ENCODE results near the gene ZFC3H1.

The ZFC3H1 gene

DNA sequence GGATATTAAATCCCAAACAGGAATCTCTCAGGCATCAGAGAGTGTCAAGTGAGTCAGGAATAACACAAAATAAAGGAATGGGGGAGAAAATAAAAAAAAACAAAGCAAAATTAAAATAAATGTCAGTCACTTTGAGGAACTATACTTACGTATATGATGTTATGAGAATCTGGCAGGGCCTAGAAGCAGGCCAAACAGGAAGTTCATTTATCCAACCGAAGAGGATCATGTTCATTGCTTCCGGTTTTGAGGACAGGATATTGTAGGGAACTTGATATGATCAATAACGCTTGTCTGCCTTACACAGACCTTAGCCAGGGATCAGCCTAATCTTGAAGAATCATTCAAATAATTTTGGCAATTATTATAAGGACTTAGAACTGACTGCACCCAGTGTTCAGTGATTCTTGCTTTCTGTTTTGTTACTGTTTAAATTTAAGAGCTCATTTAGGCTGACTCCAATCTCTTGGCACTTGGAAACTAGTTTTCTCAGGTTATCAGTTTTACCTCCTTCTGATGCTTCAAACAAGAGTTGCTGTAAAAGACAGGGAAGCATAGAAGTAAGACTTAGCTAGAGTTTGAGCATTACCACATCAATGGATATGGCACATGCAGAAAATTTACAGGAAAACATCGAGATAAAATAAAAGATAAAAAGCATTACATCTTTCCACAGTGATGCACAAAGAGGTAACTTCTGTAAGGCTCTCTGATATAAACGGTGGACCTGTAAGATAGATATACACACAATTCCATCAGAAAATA lies 53.4 kb downstream of the ZFC3H1 start:
- ATAC-seq (replicated peaks; ENCODE audit: extremely low read depth, poor library complexity, severe bottlenecking), result no peak

DNA sequence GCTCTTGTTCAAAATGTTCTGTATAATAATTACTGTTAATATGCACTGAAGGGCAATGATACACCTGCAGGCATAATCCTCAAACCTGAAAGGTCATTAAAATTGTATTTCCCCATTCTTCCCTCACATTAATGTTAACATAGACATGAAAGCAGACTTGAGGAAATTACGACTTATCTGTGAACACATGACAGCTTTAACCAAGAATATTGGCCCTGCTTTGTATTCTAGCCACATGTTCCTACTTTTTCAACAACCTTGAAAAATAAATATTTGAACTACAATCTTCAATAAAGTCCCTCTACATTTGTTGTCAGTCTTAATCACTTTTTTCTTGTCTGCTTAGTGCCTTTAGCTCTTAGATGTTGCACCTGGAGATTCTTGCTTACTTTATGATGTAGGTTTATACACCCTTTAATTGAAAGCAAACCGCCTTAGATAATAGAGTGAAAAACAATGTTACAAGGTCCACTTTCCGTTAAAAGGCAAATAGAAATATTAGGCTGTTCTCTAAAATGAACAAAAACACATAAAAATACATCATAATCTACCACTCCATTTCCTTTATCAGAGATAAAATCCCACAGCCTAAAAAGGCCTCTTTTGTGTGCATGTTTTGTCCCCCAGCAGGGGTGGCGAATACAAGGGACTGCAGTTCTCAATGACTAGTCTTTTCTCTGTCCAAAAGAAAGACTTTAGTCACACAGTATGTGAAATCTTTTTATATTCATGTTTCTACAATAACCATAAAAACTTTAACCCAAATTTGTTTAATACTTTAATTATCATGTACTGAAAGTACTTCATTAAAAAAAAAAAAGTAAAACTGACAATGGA lies 55.9 kb downstream of the ZFC3H1 start:
- Mint-ChIP-seq H3K27me3 (no peaks in the 10 kb centered on the region), H3K27ac (ENCODE audit: low read depth) (no peak overlapping the region), H3K36me3 (ENCODE audit: insufficient read depth) (peaks cover 50% of the 10 kb centered on the region), H3K4me1 (no peaks in the 10 kb centered on the region), H3K4me3 (no peak overlapping the region), H3K9me3 (no peaks in the 10 kb centered on the region)
- DNase-seq (ENCODE audit: low spot score in 2 of 2) (no peak), ATAC-seq (replicated peaks; ENCODE audit: extremely low read depth, poor library complexity, severe bottlenecking) (no peak)

More for the DNA sequence above, 53.4 kb downstream of the ZFC3H1 start:
- Mint-ChIP-seq H3K4me1 (no peaks in the 10 kb centered on the region), H3K36me3 (ENCODE audit: insufficient read depth) (peaks cover 69% of the 10 kb centered on the region), H3K27ac (ENCODE audit: low read depth) (peak overlapping the region; percentile 11), H3K4me3 (no peak overlapping the region), H3K9me3 (no peaks in the 10 kb centered on the region), H3K27me3 (no peaks in the 10 kb centered on the region)
- no peak for DNase-seq (ENCODE audit: low spot score in 2 of 2)

DNA sequence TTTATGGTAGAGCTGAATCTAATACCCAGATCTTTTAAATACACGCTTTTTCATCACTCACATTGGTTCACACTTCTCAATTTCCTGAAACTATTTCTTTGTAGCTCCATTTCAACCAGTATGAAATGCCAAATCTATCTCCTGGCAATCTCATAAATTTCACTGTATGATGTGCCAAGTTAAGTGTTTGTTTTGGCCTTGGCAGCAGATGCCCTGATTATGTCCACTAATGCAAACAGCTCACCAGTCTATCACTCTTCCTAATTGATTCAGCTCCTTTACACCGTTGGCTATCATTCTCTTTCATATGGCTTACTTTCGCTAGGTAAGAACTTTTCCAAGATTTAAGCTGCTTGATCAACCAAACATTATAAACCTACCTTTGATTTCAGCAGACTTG lies 58.6 kb downstream of the ZFC3H1 start:
- Mint-ChIP-seq H3K4me1 (no peaks in the 10 kb centered on the region), H3K9me3 (no peaks in the 10 kb centered on the region), H3K36me3 (ENCODE audit: insufficient read depth) (peaks cover 25% of the 10 kb centered on the region), H3K4me3 (no peak overlapping the region), H3K27ac (ENCODE audit: low read depth) (no peak overlapping the region), H3K27me3 (peaks cover 1% of the 10 kb centered on the region)
- DNase-seq (ENCODE audit: low spot score in 2 of 2) (no peak), ATAC-seq (replicated peaks; ENCODE audit: extremely low read depth, poor library complexity, severe bottlenecking) (no peak)

DNA sequence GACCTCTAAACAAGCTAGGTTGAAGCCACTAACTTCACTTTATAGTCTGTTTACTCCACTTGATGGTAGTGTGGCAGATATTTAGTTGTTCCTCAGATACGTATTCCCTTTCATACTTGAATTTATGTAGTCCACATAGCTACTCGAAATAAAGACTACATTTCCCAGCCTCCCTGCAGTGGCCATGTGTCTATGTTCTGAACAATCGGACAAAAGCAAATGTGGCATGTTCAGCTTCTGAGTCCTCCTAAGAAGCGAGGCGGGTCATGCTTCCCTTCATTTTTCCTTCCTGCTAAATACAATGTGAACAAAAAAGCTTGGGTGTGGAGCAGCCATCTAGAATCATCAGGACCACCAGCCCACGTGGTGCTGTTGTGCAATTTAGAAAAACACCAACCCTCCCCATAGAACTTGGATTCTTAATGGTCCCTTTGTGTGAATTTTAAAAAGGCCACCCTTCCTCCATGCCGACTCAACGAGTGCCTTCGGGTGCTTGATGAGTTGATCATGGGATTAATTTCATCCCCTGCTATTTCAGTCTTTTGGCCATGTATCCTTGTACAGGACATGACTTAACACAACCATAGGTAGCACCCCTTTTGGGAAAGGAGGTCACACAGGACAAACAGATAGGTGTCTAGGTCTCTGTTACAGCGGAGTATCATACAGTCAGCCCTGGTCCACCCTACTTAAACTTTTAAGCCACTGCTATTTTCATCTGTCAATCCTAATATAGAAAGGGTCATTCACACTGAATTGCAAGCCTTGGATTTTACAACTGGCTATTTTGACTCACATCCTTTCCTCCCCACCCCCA lies 60.7 kb downstream of the ZFC3H1 start:
- Mint-ChIP-seq H3K4me1 (no peaks in the 10 kb centered on the region), H3K27ac (ENCODE audit: low read depth) (no peak overlapping the region), H3K27me3 (peaks cover 13% of the 10 kb centered on the region), H3K4me3 (no peak overlapping the region), H3K9me3 (peaks cover 8% of the 10 kb centered on the region), H3K36me3 (ENCODE audit: insufficient read depth) (peaks cover 12% of the 10 kb centered on the region)
- DNase-seq (ENCODE audit: low spot score in 2 of 2) (no peak), ATAC-seq (replicated peaks; ENCODE audit: extremely low read depth, poor library complexity, severe bottlenecking) (no peak)

DNA sequence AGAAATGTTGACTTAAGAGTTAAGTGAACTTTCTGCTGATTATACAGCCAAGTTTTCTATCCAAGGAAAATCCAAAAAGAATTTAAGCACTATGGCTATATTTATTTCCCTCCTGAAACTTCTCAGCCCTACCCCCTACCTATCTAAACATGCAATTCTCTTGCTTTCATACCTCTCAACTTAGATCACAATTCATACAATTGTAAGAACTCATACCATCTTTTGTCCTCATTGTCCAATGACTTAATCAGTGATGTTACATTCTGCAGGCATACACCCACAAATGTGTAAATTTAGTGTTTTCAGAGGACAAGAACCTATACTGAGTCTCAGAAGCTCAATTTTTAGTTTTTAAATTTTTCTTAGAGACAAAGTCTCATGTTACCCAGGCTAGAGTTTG lies 62.1 kb downstream of the ZFC3H1 start:
- peaks cover 8% of the 10 kb centered on the region for H3K9me3 Mint-ChIP-seq
- DNase-seq (ENCODE audit: low spot score in 2 of 2), result no peak
- H3K27me3 Mint-ChIP-seq, result peaks cover 13% of the 10 kb centered on the region
- ATAC-seq (replicated peaks; ENCODE audit: extremely low read depth, poor library complexity, severe bottlenecking), result no peak
- no peak overlapping the region for H3K4me3 Mint-ChIP-seq
- H3K36me3 Mint-ChIP-seq (ENCODE audit: insufficient read depth), result peaks cover 3% of the 10 kb centered on the region
- H3K4me1 Mint-ChIP-seq, result no peaks in the 10 kb centered on the region
- no peak overlapping the region for H3K27ac Mint-ChIP-seq (ENCODE audit: low read depth)

DNA sequence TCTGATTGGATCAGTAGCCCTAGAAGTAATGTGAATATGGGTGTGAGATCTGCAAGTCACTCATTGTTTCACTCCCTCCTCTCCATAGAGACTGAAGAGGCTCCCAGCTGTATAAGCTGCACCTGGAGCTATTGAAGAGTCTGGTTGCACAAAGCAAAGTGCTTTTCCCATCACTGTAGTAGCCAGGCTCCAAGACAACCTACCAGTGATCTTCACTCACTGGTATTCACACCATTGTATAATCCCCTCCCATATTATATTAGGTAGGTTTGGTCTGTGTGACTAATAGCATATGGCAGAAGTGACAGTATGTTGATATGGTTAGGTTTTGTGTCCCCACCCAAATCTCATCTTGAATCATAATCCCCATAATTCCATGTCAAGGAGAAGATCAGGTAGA lies 64.4 kb downstream of the ZFC3H1 start:
- Mint-ChIP-seq H3K27me3 (peaks cover 33% of the 10 kb centered on the region), H3K36me3 (ENCODE audit: insufficient read depth) (no peaks in the 10 kb centered on the region), H3K4me1 (no peaks in the 10 kb centered on the region), H3K27ac (ENCODE audit: low read depth) (no peak overlapping the region), H3K4me3 (no peak overlapping the region), H3K9me3 (peaks cover 8% of the 10 kb centered on the region)
- DNase-seq (ENCODE audit: low spot score in 2 of 2), result no peak
- ATAC-seq (replicated peaks; ENCODE audit: extremely low read depth, poor library complexity, severe bottlenecking), result no peak

DNA sequence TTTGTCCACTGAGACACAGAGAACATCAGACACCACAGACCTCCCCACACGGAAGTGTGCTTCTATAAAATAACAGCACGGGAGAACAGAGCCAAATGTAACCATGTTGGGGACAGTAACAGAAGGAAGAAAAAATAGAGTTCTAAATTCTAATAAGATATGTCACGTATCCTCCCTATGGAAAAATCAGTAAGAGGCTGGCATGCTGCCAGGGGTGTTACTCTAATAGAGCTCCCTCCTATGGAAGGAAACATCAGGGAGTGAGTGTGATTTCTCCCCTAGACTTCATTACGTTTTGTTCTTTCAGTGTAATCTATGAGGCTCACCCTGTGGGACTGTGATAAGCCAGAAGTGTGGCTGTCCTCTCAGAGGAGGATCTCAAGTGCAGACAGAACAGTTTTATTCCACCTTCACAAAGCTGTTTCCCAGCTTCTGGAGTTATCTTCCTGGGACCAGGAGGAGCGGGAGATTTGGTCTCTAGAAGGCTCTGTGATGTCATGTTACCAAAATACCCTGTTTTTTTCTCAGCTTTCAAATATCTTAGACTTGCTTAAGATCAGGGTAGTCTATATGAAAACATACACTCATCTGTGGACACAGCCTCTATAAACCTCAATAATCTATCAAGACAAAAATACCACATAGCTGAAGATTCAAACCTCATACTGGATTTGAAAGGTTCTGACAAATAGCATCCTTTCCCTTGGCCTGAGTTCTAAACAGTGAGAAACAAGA lies 69.3 kb downstream of the ZFC3H1 start:
- DNase-seq (ENCODE audit: low spot score in 2 of 2) (no peak), ATAC-seq (replicated peaks; ENCODE audit: extremely low read depth, poor library complexity, severe bottlenecking) (no peak)
- Mint-ChIP-seq H3K27me3 (peaks cover 73% of the 10 kb centered on the region), H3K9me3 (peaks cover 4% of the 10 kb centered on the region), H3K4me3 (no peak overlapping the region), H3K36me3 (ENCODE audit: insufficient read depth) (peaks cover 3% of the 10 kb centered on the region), H3K27ac (ENCODE audit: low read depth) (no peak overlapping the region), H3K4me1 (no peaks in the 10 kb centered on the region)

DNA sequence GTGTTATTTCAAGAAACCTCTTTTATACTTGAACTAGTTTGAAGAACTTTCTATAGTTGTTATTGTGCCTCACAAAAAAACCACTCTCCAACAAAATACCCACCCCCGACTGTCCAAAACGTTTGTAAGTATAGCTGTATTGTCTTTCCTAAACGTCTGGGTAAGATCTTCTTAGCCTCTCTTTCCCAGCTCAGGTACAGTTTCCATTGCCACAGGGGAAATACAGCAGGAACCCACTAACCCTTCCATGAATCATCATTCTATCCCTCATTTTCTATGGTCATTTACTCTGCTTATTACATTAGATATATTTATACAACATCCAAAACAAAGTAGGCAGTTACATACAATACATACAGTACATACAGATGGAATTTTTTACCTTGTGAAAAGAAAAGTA lies 70.8 kb downstream of the ZFC3H1 start:
- H3K4me3 Mint-ChIP-seq, result no peak overlapping the region
- no peaks in the 10 kb centered on the region for H3K9me3 Mint-ChIP-seq
- H3K27ac Mint-ChIP-seq (ENCODE audit: low read depth), result no peak overlapping the region
- no peaks in the 10 kb centered on the region for H3K4me1 Mint-ChIP-seq
- peaks cover 3% of the 10 kb centered on the region for H3K36me3 Mint-ChIP-seq (ENCODE audit: insufficient read depth)
- no peak for ATAC-seq (replicated peaks; ENCODE audit: extremely low read depth, poor library complexity, severe bottlenecking)
- no peak for DNase-seq (ENCODE audit: low spot score in 2 of 2)
- H3K27me3 Mint-ChIP-seq, result peaks cover 83% of the 10 kb centered on the region

DNA sequence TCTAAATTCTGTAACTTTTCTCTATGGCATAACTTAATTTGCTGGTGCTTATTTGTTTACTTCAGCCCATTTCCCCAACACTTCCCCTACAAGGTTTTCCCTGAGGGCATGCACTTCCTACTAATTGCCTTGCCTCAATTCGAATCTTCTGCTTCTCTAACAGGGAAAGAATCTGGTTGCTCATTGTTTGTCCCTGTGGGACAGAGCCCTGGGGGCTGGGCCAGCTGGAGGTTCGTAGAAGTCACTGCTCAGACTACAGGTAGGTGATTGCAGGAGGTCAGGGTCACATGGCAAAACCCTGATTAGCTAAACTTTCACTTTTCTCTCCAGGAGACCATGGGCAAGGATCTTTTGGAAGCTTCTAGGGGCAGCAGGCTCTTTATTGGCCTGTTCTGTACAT lies 72.0 kb downstream of the ZFC3H1 start:
- Mint-ChIP-seq H3K27me3 (peaks cover 92% of the 10 kb centered on the region), H3K4me1 (no peaks in the 10 kb centered on the region), H3K27ac (ENCODE audit: low read depth) (no peak overlapping the region), H3K4me3 (no peak overlapping the region), H3K9me3 (no peaks in the 10 kb centered on the region), H3K36me3 (ENCODE audit: insufficient read depth) (peaks cover 3% of the 10 kb centered on the region)
- DNase-seq (ENCODE audit: low spot score in 2 of 2) (no peak), ATAC-seq (replicated peaks; ENCODE audit: extremely low read depth, poor library complexity, severe bottlenecking) (no peak)

DNA sequence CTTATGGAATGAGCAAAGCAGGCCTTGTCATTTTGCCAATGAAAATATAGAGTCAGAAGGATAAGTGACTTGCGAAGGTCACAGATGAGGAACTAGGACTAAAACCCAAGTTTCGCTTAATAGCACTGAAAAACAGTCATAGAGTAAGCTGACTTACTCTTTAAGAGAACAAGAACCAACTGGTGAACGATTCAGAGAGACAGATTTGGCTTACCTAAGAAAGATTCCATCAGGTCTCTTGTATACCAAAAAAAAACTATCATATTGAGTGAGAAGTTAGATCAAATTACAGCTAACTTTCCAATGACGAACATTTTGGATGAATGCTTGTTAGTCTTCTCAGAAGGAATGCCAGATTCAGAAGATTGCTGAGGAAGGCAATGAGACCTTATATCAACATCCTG lies 74.2 kb downstream of the ZFC3H1 start:
- H3K27me3 Mint-ChIP-seq, result peaks cover 81% of the 10 kb centered on the region
- DNase-seq (ENCODE audit: low spot score in 2 of 2), result no peak
- H3K4me1 Mint-ChIP-seq, result no peaks in the 10 kb centered on the region
- H3K36me3 Mint-ChIP-seq (ENCODE audit: insufficient read depth), result peaks cover 3% of the 10 kb centered on the region
- no peak overlapping the region for H3K27ac Mint-ChIP-seq (ENCODE audit: low read depth)
- H3K9me3 Mint-ChIP-seq, result no peaks in the 10 kb centered on the region
- ATAC-seq (replicated peaks; ENCODE audit: extremely low read depth, poor library complexity, severe bottlenecking), result no peak
- H3K4me3 Mint-ChIP-seq, result no peak overlapping the region

DNA sequence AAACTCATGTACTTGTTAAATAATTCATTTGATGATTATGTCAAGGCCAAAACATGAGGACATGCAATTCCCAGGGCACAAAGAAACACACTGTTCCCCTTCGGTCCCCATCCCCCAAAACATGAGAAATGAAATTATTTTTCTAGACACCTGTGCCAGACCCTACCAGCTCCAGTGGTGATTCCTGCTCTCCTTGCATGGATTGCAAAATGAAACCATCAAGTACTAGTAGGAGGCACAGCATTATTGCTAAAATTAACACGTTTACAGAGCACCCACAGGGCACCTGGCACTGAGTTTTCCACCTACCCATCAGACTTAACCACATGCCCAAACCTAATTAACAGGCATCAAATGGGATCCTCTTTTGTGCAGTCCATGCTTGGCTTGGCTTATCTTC lies 76.6 kb downstream of the ZFC3H1 start:
- no peak overlapping the region for H3K4me3 Mint-ChIP-seq
- H3K27ac Mint-ChIP-seq (ENCODE audit: low read depth), result no peak overlapping the region
- no peaks in the 10 kb centered on the region for H3K4me1 Mint-ChIP-seq
- DNase-seq (ENCODE audit: low spot score in 2 of 2), result no peak
- no peak for ATAC-seq (replicated peaks; ENCODE audit: extremely low read depth, poor library complexity, severe bottlenecking)
- H3K9me3 Mint-ChIP-seq, result no peaks in the 10 kb centered on the region
- H3K27me3 Mint-ChIP-seq, result peaks cover 73% of the 10 kb centered on the region
- no peaks in the 10 kb centered on the region for H3K36me3 Mint-ChIP-seq (ENCODE audit: insufficient read depth)

DNA sequence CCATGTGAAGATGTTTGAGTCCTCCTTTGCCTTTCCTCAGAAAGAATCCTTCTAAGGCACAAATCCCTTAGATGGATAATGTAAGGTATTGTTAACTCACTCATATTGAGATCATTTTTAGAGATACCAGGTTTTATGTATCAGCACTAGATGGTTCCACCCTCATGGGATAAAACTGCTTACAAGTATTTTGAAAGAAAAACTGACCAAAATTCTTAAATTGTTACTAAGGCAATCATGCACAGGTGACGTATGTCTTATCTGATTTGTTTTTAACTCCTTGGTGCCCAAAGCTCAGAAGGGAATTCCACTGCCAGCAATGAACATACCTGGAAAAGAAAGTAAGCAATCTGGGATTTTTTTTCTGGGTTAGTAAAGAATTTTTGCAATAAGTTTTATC lies 78.4 kb downstream of the ZFC3H1 start:
- H3K4me1 Mint-ChIP-seq, result no peaks in the 10 kb centered on the region
- ATAC-seq (replicated peaks; ENCODE audit: extremely low read depth, poor library complexity, severe bottlenecking), result no peak
- peaks cover 55% of the 10 kb centered on the region for H3K27me3 Mint-ChIP-seq
- no peak overlapping the region for H3K27ac Mint-ChIP-seq (ENCODE audit: low read depth)
- H3K9me3 Mint-ChIP-seq, result no peaks in the 10 kb centered on the region
- no peak overlapping the region for H3K4me3 Mint-ChIP-seq
- no peaks in the 10 kb centered on the region for H3K36me3 Mint-ChIP-seq (ENCODE audit: insufficient read depth)
- no peak for DNase-seq (ENCODE audit: low spot score in 2 of 2)
